ENCODE results near the gene TRDMT1.

TRDMT1 gene

GRCh38 chr10:17231788-17232187, 30.3 kb upstream of the TRDMT1 start:
- DNase-seq (ENCODE audit: low read depth, low spot score): no peak

GRCh38 chr10:17229967-17230682, 28.7 kb upstream of the TRDMT1 start:
- no peak for DNase-seq (ENCODE audit: low read depth, low spot score)

GRCh38 chr10:17229717-17229966, 28.2 kb upstream of the TRDMT1 start:
- DNase-seq (ENCODE audit: low read depth, low spot score): no peak

- DNase-seq (ENCODE audit: low read depth, low spot score): no peak
These were observed 27.7 kb upstream of the TRDMT1 start for GRCh38 chr10:17229016-17229716.

GRCh38 chr10:17228091-17229015, 26.9 kb upstream of the TRDMT1 start, which contains the start of gene VIM:
TSS of gene VIM (plus strand) at chr10:17228241. CDS start at chr10:17229423, 1,182 bp downstream.
- peak; percentile 83 for DNase-seq (ENCODE audit: low read depth, low spot score)

- no peak for DNase-seq (ENCODE audit: low read depth, low spot score)
These were observed 26.1 kb upstream of the TRDMT1 start for GRCh38 chr10:17227367-17228090.

GRCh38 chr10:17226891-17227303, 25.4 kb upstream of the TRDMT1 start:
- no peak for DNase-seq (ENCODE audit: low read depth, low spot score)

GRCh38 chr10:17225808-17226207, 24.3 kb upstream of the TRDMT1 start:
- no peak for DNase-seq (ENCODE audit: low read depth, low spot score)

GRCh38 chr10:17222329-17222728, 20.9 kb upstream of the TRDMT1 start:
- no peak for DNase-seq (ENCODE audit: low read depth, low spot score)

- no peak for DNase-seq (ENCODE audit: low read depth, low spot score)
These were observed 19.2 kb upstream of the TRDMT1 start for GRCh38 chr10:17220652-17221100.

- DNase-seq (ENCODE audit: low read depth, low spot score): no peak
These were observed 17.6 kb upstream of the TRDMT1 start for GRCh38 chr10:17219024-17219423.

- DNase-seq (ENCODE audit: low read depth, low spot score): no peak
These were observed 16.3 kb upstream of the TRDMT1 start for GRCh38 chr10:17217631-17218232.

GRCh38 chr10:17216901-17217395, 15.5 kb upstream of the TRDMT1 start:
- no peak for DNase-seq (ENCODE audit: low read depth, low spot score)

- no peak for DNase-seq (ENCODE audit: low read depth, low spot score)
These were observed 14.9 kb upstream of the TRDMT1 start for GRCh38 chr10:17216217-17216900.

- DNase-seq (ENCODE audit: low read depth, low spot score): no peak
These were observed 14.3 kb upstream of the TRDMT1 start for GRCh38 chr10:17215782-17216122.

GRCh38 chr10:17214971-17215781, 13.7 kb upstream of the TRDMT1 start:
- DNase-seq (ENCODE audit: low read depth, low spot score): peak; percentile 85

GRCh38 chr10:17214526-17214925, 13.1 kb upstream of the TRDMT1 start:
- no peak for DNase-seq (ENCODE audit: low read depth, low spot score)

GRCh38 chr10:17213646-17214349, 12.3 kb upstream of the TRDMT1 start:
- no peak for DNase-seq (ENCODE audit: low read depth, low spot score)

- DNase-seq (ENCODE audit: low read depth, low spot score): no peak
These were observed 11.3 kb upstream of the TRDMT1 start for GRCh38 chr10:17212802-17213221.
